K562 (cell line): ENCODE data around the gene MARCHF11. TPM values are rescaled to one million over a fixed set of nuclear protein-coding genes. Genes with fewer than 3 reads are reported as not detected.

ENCODE experiments used
- ATAC-seq: fragments of 200-7000 bp; cut with Tn5 transposase; 3 replicates; pipeline ENCODE4 v1.9.1; 2020; ENCODE audit warnings: moderate library complexity
- BruUV-seq: library from RNA; stranded (reverse); fragments of 400-500 nt; replicated peaks from 2 replicates; lab custom pipeline; 2021; lab: Mats Ljungman, UMichigan
- CTCF ChIA-PET: fragments of 300-600 bp; formaldehyde crosslinking; extraction: SDS; loops from one replicate; lab custom pipeline; 2021; ENCODE audit warnings: low intra/inter-chr PET ratio; lab: Yijun Ruan, JAX
- POLR2A ChIA-PET: fragments of 300-600, 350-650 bp; sonication (Branson Sonifier 250); formaldehyde crosslinking; extraction: SDS; loops from one replicate; lab custom pipeline; 2021; ENCODE audit warnings: antibody characterized with exemption, inconsistent platforms; lab: Yijun Ruan, JAX
- DNase-seq, 4 experiments: peaks; one replicate each; pipeline versions ENCODE4 v3.0.0 to v3.0.0-alpha.2; 2011 to 2018; ENCODE audit warnings: low spot score in 3 of 4, mixed read lengths in 3 of 4; ENCODE audit errors: extremely low read depth in 1 of 4
- FAIRE-seq: peaks from 2 replicates; lab custom pipeline; 2011; peaks lifted over from hg19 to GRCh38; lab: Jason Lieb, UNC
- H2AFZ ChIP-seq: 2 replicates; pipeline ENCODE4 v1.6.0; 2011; ENCODE audit warnings: low read depth, low read length, control low read depth, inconsistent platforms
- H3K27ac ChIP-seq: fragments of 200-600 bp; 3 replicates; pipeline ENCODE4 v1.8.0; 2011; ENCODE audit warnings: low read depth, mild to moderate bottlenecking, control low read depth, inconsistent platforms, low read length, moderate library complexity, mixed read lengths; ENCODE audit errors: extremely low read depth
- H3K27me3 ChIP-seq, 2 experiments: fragments of 300-600 bp in 1 of 2; 2 replicates in 1 of 2; 3 replicates in 1 of 2; pipeline versions ENCODE4 v1.6.0 to v1.8.0; 2011; ENCODE audit warnings: inconsistent platforms in 2 of 2, low read length in 2 of 2, mild to moderate bottlenecking in 1 of 2, mixed read lengths in 1 of 2, moderate library complexity in 1 of 2; ENCODE audit not compliant: control insufficient read depth in 2 of 2, insufficient read depth in 2 of 2
- H3K36me3 ChIP-seq: fragments of 300-600 bp; 3 replicates; pipeline ENCODE4 v1.8.0; 2011; ENCODE audit warnings: mild to moderate bottlenecking, low read length, inconsistent platforms; ENCODE audit not compliant: control insufficient read depth, insufficient read depth
- H3K4me1 ChIP-seq, 2 experiments: fragments of 200-600 bp in 1 of 2; replicated peaks in 1 of 2; 2 replicates in 1 of 2; 3 replicates in 1 of 2; pipeline versions ENCODE4 v1.5.1 to v1.8.0; 2011; ENCODE audit warnings: inconsistent platforms in 2 of 2, low read length in 2 of 2, mild to moderate bottlenecking in 1 of 2, mixed read lengths in 1 of 2, moderate library complexity in 1 of 2; ENCODE audit not compliant: control insufficient read depth in 2 of 2, insufficient read depth in 2 of 2
- H3K4me2 ChIP-seq: 2 replicates; pipeline ENCODE4 v1.6.1; 2011; ENCODE audit warnings: low read length, control low read depth, inconsistent platforms, mixed read lengths; ENCODE audit not compliant: insufficient read depth
- H3K4me3 ChIP-seq: fragments of 200-600 bp; sonication (generic), shearing (Covaris generic); 2 replicates; pipeline ENCODE4 v1.5.1; 2016; ENCODE audit warnings: control low read depth, inconsistent platforms
- H3K79me2 ChIP-seq: fragments of 200-600 bp; 3 replicates; pipeline ENCODE4 v1.8.0; 2011; ENCODE audit warnings: low read length, inconsistent platforms; ENCODE audit not compliant: control insufficient read depth, insufficient read depth
- H3K9ac ChIP-seq, 2 experiments: 2 replicates each; pipeline versions ENCODE4 v1.6.0 to v1.6.1; 2011; ENCODE audit warnings: low read depth in 2 of 2, low read length in 2 of 2, control low read depth in 1 of 2, inconsistent platforms in 1 of 2, mild to moderate bottlenecking in 1 of 2, mixed read lengths in 1 of 2; ENCODE audit not compliant: insufficient read depth in 1 of 2
- H3K9me1 ChIP-seq: one replicate; pipeline ENCODE4 v1.6.0; 2011; ENCODE audit warnings: inconsistent platforms, mild to moderate bottlenecking, low read length, moderate library complexity; ENCODE audit not compliant: control insufficient read depth, insufficient read depth
- H3K9me3 ChIP-seq: replicated peaks from 2 replicates; pipeline ENCODE4 v1.5.1; 2011; ENCODE audit warnings: low read depth, low read length, inconsistent platforms; ENCODE audit not compliant: control insufficient read depth, insufficient read depth
- H4K20me1 ChIP-seq: replicated peaks from 2 replicates; pipeline ENCODE4 v1.6.1; 2011; ENCODE audit warnings: low read length, inconsistent platforms, mixed read lengths; ENCODE audit not compliant: control insufficient read depth, insufficient read depth
- HDAC1 ChIP-seq, 2 experiments: fragments of 450-650 bp; IDR thresholded peaks; 2 replicates each; pipeline ENCODE4 v1.6.1; 2016 to 2017; ENCODE audit warnings: inconsistent platforms in 1 of 2, mild to moderate bottlenecking in 1 of 2, moderate library complexity in 1 of 2
- TAF1 ChIP-seq: IDR thresholded peaks from 2 replicates; pipeline ENCODE4 v1.6.1; 2011; ENCODE audit warnings: mild to moderate bottlenecking, low read length, moderate library complexity; ENCODE audit not compliant: insufficient read depth, control insufficient read depth, severe bottlenecking; ENCODE audit errors: extremely low read depth
- ZBTB1 ChIP-seq: sonication (generic); formaldehyde crosslinking; IDR thresholded peaks from 2 replicates; pipeline ENCODE4 v1.8.1; 2023; ENCODE audit warnings: missing genetic modification reagents, low read depth, mild to moderate bottlenecking, borderline replicate concordance
- ZNF586 ChIP-seq: fragments of 450-650 bp; formaldehyde crosslinking; conservative IDR thresholded peaks from 2 replicates; pipeline ENCODE4 v1.4.0; 2020; ENCODE audit warnings: mild to moderate bottlenecking, moderate library complexity
- WGBS: fragments of 100-300 bp; shearing (Covaris generic); methylation state at CpG from one replicate; pipeline ENCODE4 v1.1.6; 2016; ENCODE audit warnings: low coverage, mixed read lengths; ENCODE audit not compliant: insufficient coverage; ENCODE audit errors: missing lambda C conversion rate; 5-methylcytosine and 5-hydroxymethylcytosine counted together
- in situ Hi-C: fragments of 300-500 bp; cut with MboI; formaldehyde crosslinking; loops from 4 replicates; pipeline ENCODE4 v1.15.0; 2018; ENCODE audit warnings: inconsistent platforms, mixed read lengths
- intact Hi-C: fragments of 100-400 bp; cut with micrococcal nuclease; formaldehyde crosslinking; loops from 2 replicates; pipeline ENCODE4 v1.14.2; 2022
- polyA plus RNA-seq, 8 experiments: library from polyadenylated mRNA; depleted of rRNA in 4 of 8; stranded (reverse) in 5 of 8; unstranded in 3 of 8; fragments of >200 nt; fragmentation: Nextera tagmentation in 2 of 8; fragmentation: Illumina TruSeq in 1 of 8; extraction: Ambion mirVana in 2 of 8; extraction: Trizol in 1 of 8; gene quantifications; 2 replicates each; pipeline versions ENCODE4 v1.2.1 to v1.2.3, GENCODE V29; 2011 to 2014; ENCODE audit warnings: inconsistent platforms in 1 of 8, missing spikeins in 1 of 8
- total RNA-seq, 7 experiments: library from RNA; depleted of rRNA in 6 of 7; stranded (reverse); fragments of >200 nt in 6 of 7; fragmentation: Illumina TruSeq in 2 of 7; extraction: Trizol in 2 of 7; gene quantifications; 2 replicates each; pipeline versions ENCODE4 v1.2.1 to v1.2.3, GENCODE V29; 2011 to 2021; ENCODE audit warnings: low replicate concordance in 1 of 7
- TF ChIP-seq, protein P1 (sequence below): sonication (generic); formaldehyde crosslinking; IDR thresholded peaks from 2 replicates; pipeline ENCODE4 v1.8.0; 2022; ENCODE audit warnings: missing genetic modification reagents, mild to moderate bottlenecking, borderline replicate concordance
- TF ChIP-seq, protein P2 (sequence below): fragments of 250-450 bp; sonication (Bioruptor Pico); IDR thresholded peaks from 2 replicates; pipeline ENCODE4 v1.5.0; 2020; ENCODE audit warnings: mild to moderate bottlenecking
- TF ChIP-seq, protein P3 (sequence below): sonication (generic); formaldehyde crosslinking; IDR thresholded peaks from 2 replicates; pipeline ENCODE4 v1.8.0; 2023; ENCODE audit warnings: mild to moderate bottlenecking, missing genetic modification reagents
- TF ChIP-seq, protein P4 (sequence below): fragments of 450-650 bp; formaldehyde crosslinking; IDR thresholded peaks from 2 replicates; pipeline ENCODE4 v1.4.0; 2020; ENCODE audit warnings: mild to moderate bottlenecking, mixed read lengths
- TF ChIP-seq, protein P5 (sequence below): fragments of 250-450 bp; sonication (Bioruptor Pico); IDR thresholded peaks from 2 replicates; pipeline ENCODE4 v1.5.0; 2021

The MARCHF11 gene
- total and polyA plus RNA-seq, 9 of the 15 experiments (the other 6 are each of a cell fraction or from before 2014, with no cell fraction given), result not detected

DNA sequence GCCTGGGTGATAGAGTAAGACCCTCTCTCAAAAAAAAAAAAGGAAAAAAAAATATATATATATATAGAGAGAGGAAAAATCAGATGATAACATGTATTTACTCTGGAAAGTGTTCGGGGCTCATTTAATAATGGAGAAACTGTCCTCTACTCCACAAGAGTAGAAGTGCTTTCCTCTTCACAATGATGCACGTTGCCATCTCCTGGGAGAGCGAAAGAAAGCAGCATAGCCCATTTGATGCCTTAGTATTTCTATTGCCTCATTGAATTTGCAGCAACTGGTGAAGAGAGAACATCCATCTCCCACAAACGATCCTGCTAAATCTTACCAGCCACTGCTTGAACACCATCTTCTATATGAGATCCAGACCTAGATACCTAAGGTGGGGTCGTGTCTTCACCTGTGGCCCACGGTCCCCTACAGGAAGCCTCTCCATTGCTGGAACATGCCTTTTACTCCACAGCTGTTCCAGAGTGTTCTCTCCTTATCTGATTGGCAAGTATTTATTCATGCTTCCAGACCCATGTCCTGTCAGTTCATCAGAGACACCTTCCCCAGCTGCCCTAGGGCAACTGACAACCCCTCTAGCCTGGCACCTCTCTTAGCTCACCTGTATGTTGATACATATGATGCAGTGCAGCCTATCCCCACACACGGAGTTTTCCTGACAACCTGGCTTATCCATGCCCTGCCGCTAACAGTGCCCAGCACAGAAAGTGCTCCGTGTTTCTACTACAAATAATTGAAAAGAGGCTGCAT lies 115.3 kb downstream of the MARCHF11 start:
- Histone ChIP-seq H3K79me2 (no peaks in the 10 kb centered on the region), H3K4me3 (no peak overlapping the region), H2AFZ (no peak overlapping the region), H3K27me3 (no peaks in the 10 kb centered on the region), H3K4me2 (no peak overlapping the region), H3K4me1 (no peaks in the 10 kb centered on the region), H3K36me3 (no peaks in the 10 kb centered on the region), H3K9me3 (no peaks in the 10 kb centered on the region), H3K27ac (no peak overlapping the region), H4K20me1 (no peaks in the 10 kb centered on the region), H3K9ac (no peak overlapping the region), H3K9me1 (no peaks in the 10 kb centered on the region)
- ATAC-seq (no peak), FAIRE-seq (no peak), DNase-seq (no peak)
- intact Hi-C loops (no loop called here), in situ Hi-C loops (no loop called here)
- ChIA-PET POLR2A (interaction anchor here (0.6 kb wide), 1 partner anchor 1952 kb away, joined by 3 read pairs; no protein-coding TSS in a partner anchor), CTCF (no interaction called here)
- under 1% methylated on average over 9 of the region's 9 CpGs for WGBS
- BruUV-seq, result no TSS peak
- TF ChIP-seq, protein P1, sequence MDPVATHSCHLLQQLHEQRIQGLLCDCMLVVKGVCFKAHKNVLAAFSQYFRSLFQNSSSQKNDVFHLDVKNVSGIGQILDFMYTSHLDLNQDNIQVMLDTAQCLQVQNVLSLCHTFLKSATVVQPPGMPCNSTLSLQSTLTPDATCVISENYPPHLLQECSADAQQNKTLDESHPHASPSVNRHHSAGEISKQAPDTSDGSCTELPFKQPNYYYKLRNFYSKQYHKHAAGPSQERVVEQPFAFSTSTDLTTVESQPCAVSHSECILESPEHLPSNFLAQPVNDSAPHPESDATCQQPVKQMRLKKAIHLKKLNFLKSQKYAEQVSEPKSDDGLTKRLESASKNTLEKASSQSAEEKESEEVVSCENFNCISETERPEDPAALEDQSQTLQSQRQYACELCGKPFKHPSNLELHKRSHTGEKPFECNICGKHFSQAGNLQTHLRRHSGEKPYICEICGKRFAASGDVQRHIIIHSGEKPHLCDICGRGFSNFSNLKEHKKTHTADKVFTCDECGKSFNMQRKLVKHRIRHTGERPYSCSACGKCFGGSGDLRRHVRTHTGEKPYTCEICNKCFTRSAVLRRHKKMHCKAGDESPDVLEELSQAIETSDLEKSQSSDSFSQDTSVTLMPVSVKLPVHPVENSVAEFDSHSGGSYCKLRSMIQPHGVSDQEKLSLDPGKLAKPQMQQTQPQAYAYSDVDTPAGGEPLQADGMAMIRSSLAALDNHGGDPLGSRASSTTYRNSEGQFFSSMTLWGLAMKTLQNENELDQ (CRISPR knock-in tag), result no peak
- TF ChIP-seq TAF1 (no peak), ZNF586 (no peak), ZBTB1 (CRISPR knock-in tag) (no peak), HDAC1 (IDR thresholded peaks at IDR 0.05) (no peak)
- TF ChIP-seq, protein P2, sequence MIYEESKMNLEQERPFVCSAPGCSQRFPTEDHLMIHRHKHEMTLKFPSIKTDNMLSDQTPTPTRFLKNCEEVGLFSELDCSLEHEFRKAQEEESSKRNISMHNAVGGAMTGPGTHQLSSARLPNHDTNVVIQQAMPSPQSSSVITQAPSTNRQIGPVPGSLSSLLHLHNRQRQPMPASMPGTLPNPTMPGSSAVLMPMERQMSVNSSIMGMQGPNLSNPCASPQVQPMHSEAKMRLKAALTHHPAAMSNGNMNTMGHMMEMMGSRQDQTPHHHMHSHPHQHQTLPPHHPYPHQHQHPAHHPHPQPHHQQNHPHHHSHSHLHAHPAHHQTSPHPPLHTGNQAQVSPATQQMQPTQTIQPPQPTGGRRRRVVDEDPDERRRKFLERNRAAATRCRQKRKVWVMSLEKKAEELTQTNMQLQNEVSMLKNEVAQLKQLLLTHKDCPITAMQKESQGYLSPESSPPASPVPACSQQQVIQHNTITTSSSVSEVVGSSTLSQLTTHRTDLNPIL, result no peak
- TF ChIP-seq, protein P3, sequence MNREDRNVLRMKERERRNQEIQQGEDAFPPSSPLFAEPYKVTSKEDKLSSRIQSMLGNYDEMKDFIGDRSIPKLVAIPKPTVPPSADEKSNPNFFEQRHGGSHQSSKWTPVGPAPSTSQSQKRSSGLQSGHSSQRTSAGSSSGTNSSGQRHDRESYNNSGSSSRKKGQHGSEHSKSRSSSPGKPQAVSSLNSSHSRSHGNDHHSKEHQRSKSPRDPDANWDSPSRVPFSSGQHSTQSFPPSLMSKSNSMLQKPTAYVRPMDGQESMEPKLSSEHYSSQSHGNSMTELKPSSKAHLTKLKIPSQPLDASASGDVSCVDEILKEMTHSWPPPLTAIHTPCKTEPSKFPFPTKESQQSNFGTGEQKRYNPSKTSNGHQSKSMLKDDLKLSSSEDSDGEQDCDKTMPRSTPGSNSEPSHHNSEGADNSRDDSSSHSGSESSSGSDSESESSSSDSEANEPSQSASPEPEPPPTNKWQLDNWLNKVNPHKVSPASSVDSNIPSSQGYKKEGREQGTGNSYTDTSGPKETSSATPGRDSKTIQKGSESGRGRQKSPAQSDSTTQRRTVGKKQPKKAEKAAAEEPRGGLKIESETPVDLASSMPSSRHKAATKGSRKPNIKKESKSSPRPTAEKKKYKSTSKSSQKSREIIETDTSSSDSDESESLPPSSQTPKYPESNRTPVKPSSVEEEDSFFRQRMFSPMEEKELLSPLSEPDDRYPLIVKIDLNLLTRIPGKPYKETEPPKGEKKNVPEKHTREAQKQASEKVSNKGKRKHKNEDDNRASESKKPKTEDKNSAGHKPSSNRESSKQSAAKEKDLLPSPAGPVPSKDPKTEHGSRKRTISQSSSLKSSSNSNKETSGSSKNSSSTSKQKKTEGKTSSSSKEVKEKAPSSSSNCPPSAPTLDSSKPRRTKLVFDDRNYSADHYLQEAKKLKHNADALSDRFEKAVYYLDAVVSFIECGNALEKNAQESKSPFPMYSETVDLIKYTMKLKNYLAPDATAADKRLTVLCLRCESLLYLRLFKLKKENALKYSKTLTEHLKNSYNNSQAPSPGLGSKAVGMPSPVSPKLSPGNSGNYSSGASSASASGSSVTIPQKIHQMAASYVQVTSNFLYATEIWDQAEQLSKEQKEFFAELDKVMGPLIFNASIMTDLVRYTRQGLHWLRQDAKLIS (CRISPR knock-in tag), result no peak
- TF ChIP-seq, protein P4, sequence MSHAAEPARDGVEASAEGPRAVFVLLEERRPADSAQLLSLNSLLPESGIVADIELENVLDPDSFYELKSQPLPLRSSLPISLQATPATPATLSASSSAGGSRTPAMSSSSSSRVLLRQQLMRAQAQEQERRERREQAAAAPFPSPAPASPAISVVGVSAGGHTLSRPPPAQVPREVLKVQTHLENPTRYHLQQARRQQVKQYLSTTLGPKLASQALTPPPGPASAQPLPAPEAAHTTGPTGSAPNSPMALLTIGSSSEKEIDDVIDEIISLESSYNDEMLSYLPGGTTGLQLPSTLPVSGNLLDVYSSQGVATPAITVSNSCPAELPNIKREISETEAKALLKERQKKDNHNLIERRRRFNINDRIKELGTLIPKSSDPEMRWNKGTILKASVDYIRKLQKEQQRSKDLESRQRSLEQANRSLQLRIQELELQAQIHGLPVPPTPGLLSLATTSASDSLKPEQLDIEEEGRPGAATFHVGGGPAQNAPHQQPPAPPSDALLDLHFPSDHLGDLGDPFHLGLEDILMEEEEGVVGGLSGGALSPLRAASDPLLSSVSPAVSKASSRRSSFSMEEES (CRISPR knock-in tag), result no peak
- TF ChIP-seq, protein P5, sequence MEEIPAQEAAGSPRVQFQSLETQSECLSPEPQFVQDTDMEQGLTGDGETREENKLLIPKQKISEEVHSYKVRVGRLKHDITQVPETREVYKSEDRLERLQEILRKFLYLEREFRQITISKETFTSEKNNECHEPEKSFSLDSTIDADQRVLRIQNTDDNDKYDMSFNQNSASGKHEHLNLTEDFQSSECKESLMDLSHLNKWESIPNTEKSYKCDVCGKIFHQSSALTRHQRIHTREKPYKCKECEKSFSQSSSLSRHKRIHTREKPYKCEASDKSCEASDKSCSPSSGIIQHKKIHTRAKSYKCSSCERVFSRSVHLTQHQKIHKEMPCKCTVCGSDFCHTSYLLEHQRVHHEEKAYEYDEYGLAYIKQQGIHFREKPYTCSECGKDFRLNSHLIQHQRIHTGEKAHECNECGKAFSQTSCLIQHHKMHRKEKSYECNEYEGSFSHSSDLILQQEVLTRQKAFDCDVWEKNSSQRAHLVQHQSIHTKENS, result no peak
